Neural progenitor cell (in vitro differentiated cells): ENCODE results near the gene BIRC7. TPM values are rescaled to one million over a fixed set of nuclear protein-coding genes. Genes with fewer than 3 reads are reported as not detected.

Source experiments
- DNase-seq: peaks from one replicate; pipeline ENCODE4 v3.0.0-alpha.2; 2016; ENCODE audit warnings: low spot score
- H2AFZ ChIP-seq: fragments of 200-600 bp; sonication (generic); replicated peaks from 2 replicates; pipeline ENCODE4 v1.6.1; 2016; ENCODE audit warnings: antibody characterized with exemption
- H3F3A ChIP-seq: fragments of 200-600 bp; sonication (generic); 2 replicates; pipeline ENCODE4 v1.6.1; 2016; ENCODE audit warnings: antibody characterized with exemption, low read depth
- H3K27ac ChIP-seq: fragments of 200-600 bp; sonication (generic); 2 replicates; pipeline ENCODE4 v1.5.1; 2016; ENCODE audit warnings: mild to moderate bottlenecking
- H3K27me3 ChIP-seq: fragments of 200-600 bp; sonication (generic); 2 replicates; pipeline ENCODE4 v1.6.1; 2016; ENCODE audit warnings: mild to moderate bottlenecking, moderate library complexity
- H3K36me3 ChIP-seq: fragments of 200-600 bp; sonication (generic); 2 replicates; pipeline ENCODE4 v1.5.1; 2016
- H3K4me1 ChIP-seq: fragments of 200-600 bp; sonication (generic); 2 replicates; pipeline ENCODE4 v1.6.1; 2016; ENCODE audit warnings: mixed run types
- H3K4me2 ChIP-seq: fragments of 200-600 bp; sonication (generic); 2 replicates; pipeline ENCODE4 v1.6.1; 2016
- H3K4me3 ChIP-seq: fragments of 200-600 bp; sonication (generic); 2 replicates; pipeline ENCODE4 v1.5.1; 2016
- H3K79me2 ChIP-seq: fragments of 200-600 bp; sonication (generic); 2 replicates; pipeline ENCODE4 v1.6.1; 2016; ENCODE audit warnings: low read depth
- H3K9ac ChIP-seq: fragments of 200-600 bp; sonication (generic); 2 replicates; pipeline ENCODE4 v1.6.1; 2016
- H3K9me3 ChIP-seq: fragments of 200-600 bp; sonication (generic); 2 replicates; pipeline ENCODE4 v1.5.1; 2016; ENCODE audit warnings: low read depth
- H4K20me1 ChIP-seq: fragments of 200-600 bp; sonication (generic); 2 replicates; pipeline ENCODE4 v1.6.1; 2016; ENCODE audit warnings: low read depth
- H3K27ac Mint-ChIP-seq: 3 replicates; pipeline ENCODE4 v1.8.0; 2021; ENCODE audit warnings: mixed read lengths
- H3K27me3 Mint-ChIP-seq: 2 replicates; pipeline ENCODE4 v1.8.0; 2022; ENCODE audit warnings: low read depth, mild to moderate bottlenecking, inconsistent platforms, moderate library complexity, mixed read lengths; ENCODE audit not compliant: insufficient read depth
- H3K36me3 Mint-ChIP-seq: 3 replicates; pipeline ENCODE4 v1.8.0; 2021; ENCODE audit warnings: mixed read lengths
- H3K4me1 Mint-ChIP-seq: 3 replicates; pipeline ENCODE4 v1.8.0; 2021; ENCODE audit warnings: mixed read lengths
- H3K4me3 Mint-ChIP-seq: 3 replicates; pipeline ENCODE4 v1.8.0; 2021; ENCODE audit warnings: mild to moderate bottlenecking, moderate library complexity, mixed read lengths
- H3K9me3 Mint-ChIP-seq: 3 replicates; pipeline ENCODE4 v1.8.0; 2020; ENCODE audit warnings: mixed read lengths
- CTCF ChIP-seq: fragments of 200-600 bp; sonication (generic); IDR thresholded peaks from 2 replicates; pipeline ENCODE4 v1.5.1; 2017; ENCODE audit warnings: antibody characterized with exemption, mild to moderate bottlenecking
- EZH2 ChIP-seq: fragments of 200-600 bp; sonication (generic); IDR thresholded peaks from 2 replicates; pipeline ENCODE4 v1.6.1; 2017; ENCODE audit warnings: antibody characterized with exemption, mild to moderate bottlenecking, moderate library complexity
- EZH2phosphoT487 ChIP-seq: fragments of 200-600 bp; sonication (generic); IDR thresholded peaks from 2 replicates; pipeline ENCODE4 v1.6.1; 2017; ENCODE audit warnings: antibody characterized with exemption
- total RNA-seq: library from RNA; depleted of rRNA; stranded (reverse); fragments of >200 nt; gene quantifications from 2 replicates; pipeline ENCODE4 v1.2.3, GENCODE V29; 2015; ENCODE audit warnings: low replicate concordance

BIRC7 gene
- total RNA-seq, 1 donor from 2014 or later, result not detected

DNA sequence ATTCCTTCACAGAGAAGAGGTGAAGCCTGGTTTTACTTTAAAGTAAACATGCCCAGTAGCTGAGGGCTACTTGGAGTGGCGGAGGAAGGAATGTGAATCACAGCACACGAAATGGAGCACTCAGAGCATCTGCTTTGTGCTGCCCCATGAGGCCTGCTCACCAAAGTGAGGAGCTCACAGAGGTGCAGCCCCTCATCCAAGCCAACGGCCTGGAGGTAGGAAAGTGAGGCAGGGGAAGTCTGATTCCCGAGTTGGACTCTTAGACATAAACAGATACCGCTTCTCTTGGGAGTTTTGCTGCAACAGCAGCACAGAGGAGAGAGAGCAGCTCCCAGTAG is 23.3 kb upstream of the BIRC7 start:
- H3K79me2 ChIP-seq, result peaks cover 83% of the 10 kb centered on the region
- peaks cover 9% of the 10 kb centered on the region for H3F3A ChIP-seq
- Mint-ChIP-seq H3K36me3 (peaks cover 25% of the 10 kb centered on the region), H3K4me3 (no peak overlapping the region), H3K27me3 (no peaks in the 10 kb centered on the region), H3K4me1 (peaks cover 35% of the 10 kb centered on the region), H3K9me3 (no peaks in the 10 kb centered on the region), H3K27ac (no peak overlapping the region)
- H3K27me3 ChIP-seq, result no peaks in the 10 kb centered on the region
- H3K9me3 ChIP-seq, result no peaks in the 10 kb centered on the region
- H3K4me1 ChIP-seq, result peaks cover 12% of the 10 kb centered on the region
- TF ChIP-seq EZH2 (no peak), CTCF (no peak), EZH2phosphoT487 (no peak)
- no peak overlapping the region for H3K4me2 ChIP-seq
- H3K27ac ChIP-seq, result no peak overlapping the region
- peaks cover 6% of the 10 kb centered on the region for H3K36me3 ChIP-seq
- peaks cover 82% of the 10 kb centered on the region for H4K20me1 ChIP-seq
- H3K9ac ChIP-seq, result no peak overlapping the region
- H3K4me3 ChIP-seq, result no peak overlapping the region
- H2AFZ ChIP-seq, result no peak overlapping the region
- no peak for DNase-seq

DNA sequence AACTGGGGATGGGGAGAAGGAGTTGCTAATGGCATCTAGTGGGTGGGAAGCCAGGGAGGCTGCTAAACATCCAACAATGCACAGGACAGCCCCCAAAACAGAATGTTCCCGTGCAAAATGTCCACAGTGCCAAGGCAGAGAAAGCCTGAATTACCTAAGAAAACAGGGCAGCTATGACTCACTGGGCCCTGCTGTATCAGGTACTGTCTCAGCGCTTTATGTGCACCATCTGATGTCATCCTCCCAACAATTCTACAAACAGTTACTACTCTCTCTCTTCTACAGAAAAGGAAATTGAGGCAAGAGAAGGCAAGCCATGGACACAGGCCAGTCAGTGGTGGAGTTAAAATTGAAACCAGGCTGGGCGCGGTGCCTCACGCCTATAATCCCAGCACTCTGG is 22.9 kb upstream of the BIRC7 start:
- H3K9ac ChIP-seq, result no peak overlapping the region
- Mint-ChIP-seq H3K36me3 (peaks cover 25% of the 10 kb centered on the region), H3K4me1 (peaks cover 35% of the 10 kb centered on the region), H3K9me3 (no peaks in the 10 kb centered on the region), H3K4me3 (peak overlapping the region; percentile 44), H3K27ac (no peak overlapping the region), H3K27me3 (no peaks in the 10 kb centered on the region)
- H3K79me2 ChIP-seq, result peaks cover 79% of the 10 kb centered on the region
- peaks cover 78% of the 10 kb centered on the region for H4K20me1 ChIP-seq
- no peak overlapping the region for H3K27ac ChIP-seq
- no peaks in the 10 kb centered on the region for H3K9me3 ChIP-seq
- peaks cover 6% of the 10 kb centered on the region for H3K36me3 ChIP-seq
- no peaks in the 10 kb centered on the region for H3K27me3 ChIP-seq
- H3K4me2 ChIP-seq, result no peak overlapping the region
- no peak overlapping the region for H3K4me3 ChIP-seq
- peaks cover 12% of the 10 kb centered on the region for H3K4me1 ChIP-seq
- peaks cover 9% of the 10 kb centered on the region for H3F3A ChIP-seq
- TF ChIP-seq EZH2 (no peak), CTCF (no peak), EZH2phosphoT487 (no peak)
- H2AFZ ChIP-seq, result no peak overlapping the region
- no peak for DNase-seq

GRCh38 chr20:63214514-63214913 is 21.2 kb upstream of the BIRC7 start:
- peaks cover 12% of the 10 kb centered on the region for H3K4me1 ChIP-seq
- Mint-ChIP-seq H3K9me3 (no peaks in the 10 kb centered on the region), H3K4me1 (peaks cover 33% of the 10 kb centered on the region), H3K4me3 (peak overlapping the region; percentile 96), H3K27me3 (no peaks in the 10 kb centered on the region), H3K36me3 (peaks cover 25% of the 10 kb centered on the region), H3K27ac (no peak overlapping the region)
- peaks cover 60% of the 10 kb centered on the region for H4K20me1 ChIP-seq
- no peak overlapping the region for H3K4me3 ChIP-seq
- peaks cover 9% of the 10 kb centered on the region for H3F3A ChIP-seq
- no peaks in the 10 kb centered on the region for H3K27me3 ChIP-seq
- H3K79me2 ChIP-seq, result peaks cover 62% of the 10 kb centered on the region
- DNase-seq, result no peak
- H3K9ac ChIP-seq, result no peak overlapping the region
- TF ChIP-seq EZH2 (no peak), CTCF (no peak), EZH2phosphoT487 (no peak)
- no peak overlapping the region for H3K27ac ChIP-seq
- H3K9me3 ChIP-seq, result no peaks in the 10 kb centered on the region
- H3K36me3 ChIP-seq, result peaks cover 6% of the 10 kb centered on the region
- H3K4me2 ChIP-seq, result peak overlapping the region; percentile 93
- no peak overlapping the region for H2AFZ ChIP-seq
